ENCODE results near the gene GNA14.

Gene GNA14

DNA sequence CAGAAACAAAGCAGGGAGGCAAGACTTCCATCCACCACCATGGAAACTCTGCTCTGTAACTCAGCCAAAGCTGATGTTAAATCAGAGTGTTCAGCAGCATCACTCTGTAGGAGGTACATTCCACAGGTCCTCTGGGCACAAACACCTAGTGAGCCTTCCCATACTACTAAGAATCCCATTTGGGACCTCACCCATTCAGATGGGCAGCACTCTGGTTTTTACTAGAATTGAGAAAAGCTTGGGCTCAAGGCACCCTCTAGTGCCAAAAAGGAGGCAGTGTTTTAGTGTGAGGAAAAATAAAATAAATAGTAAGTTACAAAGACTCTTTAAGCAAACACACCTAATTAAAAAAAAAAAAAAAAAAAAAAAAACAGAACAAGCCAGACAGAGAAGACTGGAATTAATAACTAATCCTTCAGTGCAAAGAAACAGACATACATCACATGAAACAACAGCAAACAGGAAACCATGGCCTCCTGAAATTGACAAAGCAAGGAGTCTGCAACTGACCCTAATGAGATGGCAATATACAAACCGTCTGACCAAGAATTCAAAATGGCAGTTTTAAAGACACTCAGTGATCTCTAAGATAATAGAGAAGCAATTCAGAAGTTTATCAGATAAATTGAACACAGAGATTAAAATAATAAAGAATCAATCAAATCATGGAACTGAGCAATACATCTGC lies 159.5 kb downstream of the GNA14 start:
- no peak for TF ChIP-seq ZNF274 (IDR thresholded peaks at IDR 0.05; ENCODE audit: low read depth, low read length)

DNA sequence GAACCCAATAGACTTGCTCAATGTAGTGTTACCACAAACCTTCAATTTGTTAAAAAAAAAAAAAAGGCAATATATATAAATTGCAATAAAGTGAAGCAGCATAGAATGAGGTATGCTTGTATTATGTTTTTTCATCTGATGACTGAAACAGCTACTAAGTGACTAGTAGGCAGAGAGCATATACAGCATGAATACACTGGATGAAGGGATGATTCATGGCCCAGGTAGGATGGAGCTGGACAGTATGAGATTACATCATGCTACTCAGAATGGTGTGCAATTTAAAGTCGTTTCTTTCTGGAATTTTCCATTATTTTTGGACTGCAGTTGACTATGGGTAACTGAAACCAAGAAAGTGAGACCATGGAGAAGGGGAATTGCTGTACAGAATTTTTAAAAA lies 161.2 kb downstream of the GNA14 start:
- TF ChIP-seq ZNF274 (IDR thresholded peaks at IDR 0.05; ENCODE audit: low read depth, low read length) = no peak
- no peak overlapping the region for H3K4me3 ChIP-seq (ENCODE audit: low read length)

More for the DNA sequence above, 159.5 kb downstream of the GNA14 start:
- no peak overlapping the region for H3K4me3 ChIP-seq (ENCODE audit: low read length)

DNA sequence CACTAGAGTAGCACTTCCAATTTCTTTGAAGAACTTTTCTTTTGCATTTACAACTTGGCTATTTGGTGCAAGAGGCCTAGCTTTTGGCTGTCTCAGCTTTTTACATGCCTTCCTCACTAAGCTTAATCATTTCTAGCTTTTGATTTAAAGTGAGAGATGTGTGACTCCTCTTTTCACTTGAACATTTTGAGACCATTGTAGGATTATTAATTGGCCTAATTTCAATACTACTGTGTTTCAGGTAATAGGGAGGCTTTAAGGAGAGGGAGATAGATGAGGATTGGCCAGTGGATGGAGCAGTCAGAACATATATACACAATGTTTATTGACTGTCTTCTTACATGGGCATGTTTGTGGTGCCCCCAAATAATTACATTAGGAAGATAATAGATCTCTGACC lies 161.7 kb downstream of the GNA14 start:
- TF ChIP-seq ZNF274 (IDR thresholded peaks at IDR 0.05; ENCODE audit: low read depth, low read length) = no peak
- H3K4me3 ChIP-seq (ENCODE audit: low read length) = no peak overlapping the region

DNA sequence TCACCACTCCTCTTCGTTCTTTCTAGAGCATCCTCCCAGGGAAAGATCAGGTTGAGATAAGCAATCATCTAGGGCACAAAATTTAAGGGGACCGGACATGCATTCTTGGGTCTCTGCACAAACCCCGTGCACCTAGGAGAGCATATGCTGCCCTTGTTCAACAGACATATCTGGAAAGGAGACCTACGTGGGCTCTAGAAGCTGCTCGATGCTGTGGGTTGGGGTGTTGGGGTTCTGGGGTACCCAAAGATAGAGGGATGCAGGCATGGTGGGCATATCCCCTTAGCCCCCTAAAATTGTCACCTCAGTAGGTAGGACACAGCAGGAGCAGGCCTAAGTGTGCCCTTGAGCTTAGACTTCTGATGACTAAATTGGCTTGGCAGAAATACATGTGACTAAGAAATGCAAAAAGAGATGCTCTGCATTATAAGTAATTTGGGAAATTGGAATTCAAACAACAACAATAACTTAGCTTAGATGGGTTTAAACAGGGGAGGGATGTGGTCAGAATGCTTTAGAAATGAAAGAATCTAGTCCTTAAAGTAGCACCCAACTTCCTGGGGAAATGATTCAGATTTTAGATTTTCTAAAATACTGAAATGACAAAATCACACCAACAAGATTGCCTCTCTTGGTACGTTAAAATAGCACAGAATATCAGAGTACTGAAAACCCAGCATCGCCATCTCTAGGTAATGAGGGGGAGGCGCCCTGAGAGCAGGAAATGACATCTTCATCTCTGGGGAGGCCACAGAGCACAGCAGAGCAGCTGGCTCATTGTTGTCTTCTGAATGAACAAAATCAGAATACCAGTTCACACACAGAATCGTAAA lies 172.3 kb downstream of the GNA14 start:
- no peak overlapping the region for H3K4me3 ChIP-seq (ENCODE audit: low read length)

DNA sequence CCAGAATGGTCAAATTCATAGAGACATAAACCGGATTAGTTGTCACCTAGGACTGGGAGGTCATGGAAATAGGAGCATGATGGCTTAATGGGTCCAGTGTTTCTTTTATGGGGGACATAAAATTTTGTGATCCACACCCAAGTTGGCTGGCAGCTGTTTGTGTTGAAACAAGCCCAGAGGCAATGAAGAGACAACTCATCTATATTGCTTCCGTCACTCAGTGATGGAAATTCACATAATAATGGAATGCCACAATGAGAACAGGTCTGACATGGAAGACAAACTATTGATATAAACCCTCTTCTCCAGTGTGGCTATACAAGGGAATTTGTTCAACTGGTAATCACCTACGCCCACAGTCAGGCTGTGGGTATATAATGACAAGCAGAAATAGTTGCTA lies 173.2 kb downstream of the GNA14 start:
- no peak overlapping the region for H3K4me3 ChIP-seq (ENCODE audit: low read length)
- no peak for TF ChIP-seq ZNF274 (IDR thresholded peaks at IDR 0.05; ENCODE audit: low read depth, low read length)

More for the DNA sequence above, 172.3 kb downstream of the GNA14 start:
- TF ChIP-seq ZNF274 (IDR thresholded peaks at IDR 0.05; ENCODE audit: low read depth, low read length) = no peak

DNA sequence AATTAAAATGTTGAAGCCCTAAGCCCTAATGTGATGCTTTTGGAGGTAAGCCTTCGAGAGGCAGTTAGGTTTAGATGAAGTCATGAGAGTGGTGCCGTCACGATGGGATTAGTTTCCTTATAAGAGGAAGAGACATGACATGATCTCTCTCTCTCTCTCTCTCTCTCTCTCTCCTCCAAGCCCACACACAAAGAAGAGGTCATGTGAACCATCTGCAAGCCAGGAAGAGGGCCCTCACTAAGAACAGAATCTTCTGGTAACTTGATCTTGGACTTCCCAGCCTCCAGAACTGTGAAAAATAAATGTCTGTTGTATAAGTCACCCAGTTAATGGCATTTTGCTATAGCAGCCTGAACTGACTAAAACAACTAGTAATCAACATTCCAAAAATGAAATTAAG lies 175.5 kb downstream of the GNA14 start:
- TF ChIP-seq ZNF274 (IDR thresholded peaks at IDR 0.05; ENCODE audit: low read depth, low read length) = no peak
- no peak overlapping the region for H3K4me3 ChIP-seq (ENCODE audit: low read length)

DNA sequence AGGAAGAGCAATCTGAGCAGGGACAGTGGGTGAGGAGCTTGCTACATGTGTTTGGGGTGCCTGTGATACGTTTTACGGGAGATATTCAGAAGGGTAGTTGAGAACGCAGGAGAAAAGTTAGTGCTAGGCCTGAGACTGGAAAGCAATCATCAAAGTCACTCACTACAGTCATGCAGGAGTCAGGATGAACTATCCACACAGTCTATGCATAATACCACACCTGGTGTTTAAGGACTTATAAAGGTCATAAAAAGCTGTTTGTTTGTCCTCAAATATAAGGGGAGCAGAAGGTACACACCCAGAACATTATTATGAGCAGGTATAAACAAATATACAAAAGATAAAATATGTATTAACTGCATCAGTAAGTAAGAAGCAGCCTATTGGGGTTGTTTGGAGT lies 176.6 kb downstream of the GNA14 start:
- no peak for TF ChIP-seq ZNF274 (IDR thresholded peaks at IDR 0.05; ENCODE audit: low read depth, low read length)
- no peak overlapping the region for H3K4me3 ChIP-seq (ENCODE audit: low read length)

DNA sequence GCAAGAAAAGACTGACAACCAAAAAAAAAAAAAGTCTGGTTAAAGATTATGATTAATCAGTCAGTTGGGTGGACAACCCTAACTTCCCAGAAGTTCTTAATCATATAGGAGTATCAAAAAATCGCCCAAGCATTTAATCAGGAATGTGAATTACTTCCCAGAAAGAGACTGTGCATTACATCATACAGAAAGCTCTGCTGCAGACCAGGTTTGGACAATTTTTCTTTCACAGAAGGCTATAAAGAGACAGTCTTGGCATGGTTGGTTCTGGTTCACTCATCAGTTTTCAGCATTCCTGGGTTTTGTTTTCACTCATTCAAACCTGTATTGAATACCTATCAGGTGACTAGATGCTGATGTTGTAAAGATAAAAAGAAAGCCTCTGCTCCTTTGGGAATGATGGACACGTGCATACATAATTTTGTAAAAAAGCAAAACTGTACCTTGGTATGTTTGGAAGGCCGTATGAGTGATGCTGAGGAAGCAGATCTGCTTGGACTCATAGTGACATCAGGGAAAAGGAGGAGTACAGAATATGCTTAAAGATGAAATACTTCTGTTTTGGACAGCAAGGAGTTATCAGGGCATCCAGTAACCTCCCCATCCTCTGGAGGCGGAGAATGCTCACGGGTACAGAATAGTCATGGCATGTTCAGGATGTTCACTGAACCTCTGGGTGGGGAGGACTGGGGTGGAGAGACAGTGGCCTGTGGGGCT lies 178.4 kb downstream of the GNA14 start:
- TF ChIP-seq ZNF274 (IDR thresholded peaks at IDR 0.05; ENCODE audit: low read depth, low read length) = no peak
- H3K4me3 ChIP-seq (ENCODE audit: low read length) = no peak overlapping the region

DNA sequence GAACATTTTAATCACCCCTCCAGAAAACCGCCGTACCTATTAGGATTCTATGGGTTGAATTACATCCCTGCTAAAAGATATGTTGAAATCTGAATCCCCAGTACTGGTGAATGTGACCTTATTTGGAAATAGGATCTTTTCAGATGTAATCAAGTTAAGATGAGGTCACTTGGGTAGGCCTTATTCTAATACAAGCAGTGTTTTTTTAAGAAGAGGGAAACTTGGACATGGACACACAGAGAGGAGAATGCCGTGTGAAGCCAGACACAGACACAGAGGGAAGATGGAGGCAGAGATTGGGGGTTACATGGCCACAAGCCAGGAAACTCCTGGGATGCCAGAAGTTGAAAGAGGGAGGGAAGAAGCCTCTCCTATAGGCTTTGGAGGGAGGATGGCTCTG lies 183.5 kb downstream of the GNA14 start:
- no peak for TF ChIP-seq ZNF274 (IDR thresholded peaks at IDR 0.05; ENCODE audit: low read depth, low read length)
- H3K4me3 ChIP-seq (ENCODE audit: low read length) = no peak overlapping the region

DNA sequence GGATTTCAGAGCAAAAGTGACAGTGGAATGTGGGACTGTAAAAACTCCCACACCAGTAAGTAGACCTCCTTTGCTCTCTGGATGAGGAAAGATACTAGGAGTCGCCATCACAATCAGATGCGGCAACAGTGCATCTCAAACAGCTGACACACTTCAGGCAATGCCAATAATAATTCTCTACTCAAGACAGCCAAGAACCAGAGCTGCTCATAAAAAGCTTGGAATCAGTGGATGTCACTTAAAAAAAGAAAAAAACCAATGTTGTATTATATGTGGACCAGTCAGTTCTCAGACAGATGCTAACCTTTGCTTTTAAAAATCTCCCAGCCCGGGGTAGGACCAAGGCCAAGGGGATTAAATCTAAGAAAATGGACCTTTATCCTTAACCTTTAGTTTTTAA lies 185.0 kb downstream of the GNA14 start:
- TF ChIP-seq ZNF274 (IDR thresholded peaks at IDR 0.05; ENCODE audit: low read depth, low read length) = no peak
- no peak overlapping the region for H3K4me3 ChIP-seq (ENCODE audit: low read length)

DNA sequence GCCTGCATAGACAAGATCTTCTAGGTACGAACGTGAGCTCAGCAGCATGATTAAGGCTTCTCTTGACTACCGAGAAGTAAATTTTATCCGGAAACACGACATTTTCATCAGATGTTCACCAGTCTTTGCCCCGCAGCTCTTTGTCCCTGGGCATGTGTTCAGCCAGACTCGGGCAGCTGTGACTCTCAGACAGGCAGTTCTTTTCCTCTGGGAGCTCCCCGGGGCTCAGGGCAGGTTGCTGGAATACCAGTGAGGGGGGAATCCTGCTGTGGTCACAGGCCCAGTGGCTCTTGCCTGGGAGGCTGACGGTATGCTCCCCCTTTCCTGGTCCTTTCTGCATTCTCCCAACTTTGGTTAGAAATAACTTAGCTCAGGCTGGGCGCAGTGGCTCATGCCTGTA lies 186.1 kb downstream of the GNA14 start:
- TF ChIP-seq ZNF274 (IDR thresholded peaks at IDR 0.05; ENCODE audit: low read depth, low read length) = no peak
- no peak overlapping the region for H3K4me3 ChIP-seq (ENCODE audit: low read length)

DNA sequence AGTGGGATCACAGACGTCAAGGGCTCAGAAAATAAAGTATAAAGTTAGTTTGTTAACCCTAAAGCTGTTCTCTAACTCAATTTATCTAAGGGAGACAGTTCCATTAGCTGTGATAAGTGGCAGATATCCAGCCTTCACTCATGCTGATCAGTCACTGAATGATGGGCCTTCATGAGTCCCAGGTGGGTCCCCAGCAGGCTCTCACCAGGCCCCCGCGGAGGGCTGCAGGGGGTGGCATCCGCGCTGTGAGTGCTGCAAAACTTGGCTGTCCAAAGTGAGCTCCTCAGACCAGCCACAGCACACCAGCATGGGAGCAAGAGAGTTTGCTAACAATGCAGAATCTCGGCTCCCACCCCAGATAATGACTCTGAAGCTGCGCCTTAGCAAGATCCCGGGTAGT lies 187.2 kb downstream of the GNA14 start:
- no peak overlapping the region for H3K4me3 ChIP-seq (ENCODE audit: low read length)
- TF ChIP-seq ZNF274 (IDR thresholded peaks at IDR 0.05; ENCODE audit: low read depth, low read length) = no peak

DNA sequence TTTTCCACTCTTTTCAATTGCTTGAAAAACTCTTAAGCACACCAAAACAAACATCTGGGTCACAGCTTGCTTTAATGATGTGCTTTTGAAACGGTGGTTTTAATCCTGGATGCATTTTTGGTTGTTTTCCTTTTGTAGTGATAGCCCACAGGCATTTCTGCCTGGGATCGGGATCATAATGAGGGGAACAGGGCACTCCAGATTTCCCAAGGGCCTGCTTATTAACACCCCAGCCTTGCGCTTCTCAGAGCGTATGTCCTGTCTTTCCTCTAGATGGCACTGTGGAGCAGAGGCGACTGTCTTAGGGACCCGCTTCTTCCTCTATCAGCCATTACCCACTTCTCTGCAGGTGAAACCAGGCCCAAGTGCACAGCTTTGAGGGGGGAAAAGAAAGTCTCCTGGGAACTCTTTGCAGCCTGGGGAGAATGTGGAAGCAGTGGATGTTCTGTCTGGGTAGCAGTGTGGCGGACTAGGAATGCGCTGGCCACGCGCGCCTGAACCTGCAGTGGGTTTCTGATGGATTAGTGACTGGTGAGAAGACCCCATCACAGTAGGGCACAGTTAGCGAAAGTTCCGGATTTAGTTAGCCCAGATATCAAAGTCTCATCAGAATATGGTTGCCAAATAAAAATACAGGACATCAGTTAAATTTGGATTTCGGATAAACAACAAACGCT lies 190.1 kb downstream of the GNA14 start:
- H3K4me3 ChIP-seq (ENCODE audit: low read length) = no peak overlapping the region
- no peak for TF ChIP-seq ZNF274 (IDR thresholded peaks at IDR 0.05; ENCODE audit: low read depth, low read length)

DNA sequence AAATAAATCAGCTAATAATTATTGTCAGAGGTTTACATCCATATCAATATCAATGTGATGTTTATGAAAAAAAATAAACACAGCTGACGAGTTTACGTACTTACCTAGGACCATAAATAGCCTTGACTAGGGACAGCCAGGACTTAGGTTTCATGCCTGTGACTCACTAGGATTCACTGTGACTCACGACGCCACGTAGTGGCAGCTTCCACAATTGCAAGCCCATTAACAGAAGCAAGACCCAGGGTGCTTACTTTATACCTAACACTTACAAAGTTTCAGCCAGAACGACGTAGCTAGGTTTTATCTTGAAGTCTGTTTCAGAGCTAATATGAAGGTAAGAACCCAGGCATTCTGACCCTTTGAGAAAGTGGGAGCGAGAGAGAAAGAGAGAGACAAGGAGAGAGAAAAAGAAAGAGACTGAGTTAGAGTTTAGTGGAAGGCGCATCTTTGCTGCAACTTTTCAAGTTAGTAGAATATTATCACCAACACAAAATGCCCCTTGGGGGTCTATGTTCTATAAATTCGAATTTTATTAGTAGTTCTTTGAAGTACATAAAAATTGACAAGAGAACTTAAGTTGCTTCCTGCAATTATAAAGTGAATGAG lies 191.2 kb downstream of the GNA14 start:
- TF ChIP-seq ZNF274 (IDR thresholded peaks at IDR 0.05; ENCODE audit: low read depth, low read length) = no peak
- H3K4me3 ChIP-seq (ENCODE audit: low read length) = no peak overlapping the region
